Endothelial cell of hepatic sinusoid (primary cell): ENCODE measurements around the gene DNAL4.

ENCODE experiments used
- in situ Hi-C: cut with HindIII; loops from 2 replicates; pipeline ENCODE4 v1.10.0; 2017; ENCODE audit warnings: low sequenced_read_pairs

Gene DNAL4

DNA sequence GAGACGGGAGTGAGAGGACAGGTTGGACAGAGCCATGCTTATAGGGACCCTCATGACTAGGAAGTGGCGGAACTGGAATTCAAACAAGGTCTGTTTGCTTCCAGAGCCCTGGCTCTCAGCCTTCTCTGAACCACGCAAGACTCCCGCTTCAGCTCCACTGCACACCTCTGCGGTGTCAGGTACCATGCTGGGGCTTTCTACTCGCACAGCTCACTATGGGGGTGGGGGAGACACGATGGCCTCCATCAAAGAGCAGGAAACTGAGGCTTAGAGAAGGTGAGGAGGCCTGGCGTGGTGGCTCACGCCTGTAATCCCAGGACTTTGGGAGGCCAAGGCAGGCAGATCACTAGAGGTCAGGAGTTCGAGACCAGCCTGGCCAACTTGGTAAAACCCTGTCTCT is 52.4 kb downstream of the DNAL4 start:
- in situ Hi-C loops: no loop called here

DNA sequence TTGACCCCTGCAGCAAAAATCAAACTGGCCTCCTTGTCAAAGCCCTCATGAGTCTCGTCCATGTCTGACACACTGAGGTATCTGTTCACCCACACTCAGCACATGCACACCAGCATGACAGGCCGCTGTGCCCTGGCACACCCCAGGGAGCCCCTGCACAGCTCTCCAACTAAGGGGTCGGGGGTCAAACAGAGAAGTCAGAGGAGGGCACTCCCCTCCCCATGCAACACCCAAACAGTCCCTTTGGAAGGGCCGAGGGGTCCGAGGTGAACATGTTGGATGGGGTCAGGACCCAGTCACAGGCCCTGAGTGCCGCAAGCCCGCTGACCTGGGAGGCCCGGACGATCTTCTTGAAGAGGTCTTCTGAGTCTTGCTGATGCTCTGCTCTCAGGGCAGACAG is 52.8 kb downstream of the DNAL4 start:
- in situ Hi-C loops: no loop called here

DNA sequence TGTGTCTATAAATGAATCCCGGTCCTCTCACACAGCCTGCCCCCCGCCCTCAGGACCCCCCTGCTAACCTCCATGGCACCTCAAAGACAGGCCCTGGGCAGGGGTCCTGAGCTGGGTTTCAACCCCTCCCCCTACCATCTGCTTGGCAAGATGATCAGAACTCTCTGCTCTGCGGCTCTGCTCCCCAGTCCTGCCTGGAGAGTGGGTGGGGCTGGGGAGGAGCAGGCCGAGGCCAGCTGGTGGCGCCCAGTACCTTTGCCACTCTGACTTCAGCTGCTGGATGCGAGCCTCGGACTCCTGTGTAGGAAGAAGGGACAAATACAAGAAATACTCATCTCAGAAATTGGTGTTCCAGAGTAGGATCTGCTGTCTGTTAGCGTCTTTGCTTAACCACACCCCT is 53.2 kb downstream of the DNAL4 start:
- in situ Hi-C loops: no loop called here

DNA sequence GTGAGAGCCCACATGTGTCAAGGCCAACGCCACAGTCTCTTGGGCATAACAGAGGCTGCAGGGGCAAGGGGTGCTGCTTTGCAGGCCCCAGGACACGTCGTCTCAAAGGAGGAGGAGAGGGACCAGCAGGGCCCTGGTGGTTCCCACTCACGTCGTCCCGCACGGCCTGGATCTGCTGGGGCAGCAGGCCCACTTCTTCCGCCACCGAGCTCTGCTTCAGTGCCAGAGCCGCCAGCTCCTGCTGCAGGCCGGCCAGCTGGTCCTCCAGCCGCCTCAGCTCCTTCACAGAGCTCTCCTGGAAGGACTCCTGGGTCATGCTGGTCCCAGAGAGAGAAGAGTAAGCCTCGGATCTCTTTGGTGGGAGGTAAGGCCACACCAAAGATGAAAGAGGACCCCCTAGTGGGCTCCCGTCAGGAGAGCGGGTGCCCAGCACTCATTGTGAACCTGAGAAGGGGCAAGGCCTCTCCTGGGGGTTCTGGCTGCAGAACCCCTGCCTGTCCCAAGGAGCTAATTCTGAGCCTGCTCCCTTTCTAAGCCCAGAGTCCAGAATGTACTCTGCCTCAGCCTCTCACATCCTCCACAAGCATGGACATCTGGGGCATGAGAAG is 53.7 kb downstream of the DNAL4 start:
- in situ Hi-C loops: no loop called here

DNA sequence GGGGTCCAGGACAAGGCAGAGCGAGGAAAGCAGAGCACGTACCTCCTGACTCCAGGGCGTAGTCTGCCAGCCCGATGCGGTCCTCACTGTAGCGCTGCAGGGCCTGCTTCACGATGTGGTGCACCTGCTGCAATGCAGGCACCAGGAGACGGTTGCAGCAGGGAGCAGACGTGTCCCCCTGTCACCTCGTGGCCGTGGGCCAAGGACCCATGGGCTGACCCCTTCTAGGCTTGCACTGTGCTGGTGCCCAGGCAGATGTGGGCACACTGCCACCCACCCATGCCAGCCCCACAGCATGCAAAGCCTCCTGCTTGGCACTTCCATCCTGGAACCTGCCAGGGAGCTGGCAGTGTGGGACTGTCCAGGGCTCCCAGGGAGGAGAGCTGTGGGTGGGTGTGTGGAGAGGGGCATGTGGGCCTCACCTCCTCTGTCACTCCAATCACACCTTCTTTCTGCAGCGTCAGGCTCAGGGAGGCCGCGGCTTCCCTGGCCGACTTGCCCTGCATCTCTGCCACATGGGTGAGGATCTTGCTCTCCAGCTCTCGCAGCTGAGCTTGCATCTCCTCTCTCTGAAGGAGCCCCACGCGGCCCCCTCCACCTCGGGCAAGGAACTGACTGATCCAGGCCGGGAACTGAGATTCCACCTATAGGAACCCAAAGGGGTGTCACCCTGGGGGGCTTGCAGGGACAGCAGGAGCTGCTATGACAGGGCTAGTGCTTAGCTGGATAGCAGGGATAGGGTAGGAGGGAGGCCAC is 54.5 kb downstream of the DNAL4 start:
- in situ Hi-C loops: no loop called here

DNA sequence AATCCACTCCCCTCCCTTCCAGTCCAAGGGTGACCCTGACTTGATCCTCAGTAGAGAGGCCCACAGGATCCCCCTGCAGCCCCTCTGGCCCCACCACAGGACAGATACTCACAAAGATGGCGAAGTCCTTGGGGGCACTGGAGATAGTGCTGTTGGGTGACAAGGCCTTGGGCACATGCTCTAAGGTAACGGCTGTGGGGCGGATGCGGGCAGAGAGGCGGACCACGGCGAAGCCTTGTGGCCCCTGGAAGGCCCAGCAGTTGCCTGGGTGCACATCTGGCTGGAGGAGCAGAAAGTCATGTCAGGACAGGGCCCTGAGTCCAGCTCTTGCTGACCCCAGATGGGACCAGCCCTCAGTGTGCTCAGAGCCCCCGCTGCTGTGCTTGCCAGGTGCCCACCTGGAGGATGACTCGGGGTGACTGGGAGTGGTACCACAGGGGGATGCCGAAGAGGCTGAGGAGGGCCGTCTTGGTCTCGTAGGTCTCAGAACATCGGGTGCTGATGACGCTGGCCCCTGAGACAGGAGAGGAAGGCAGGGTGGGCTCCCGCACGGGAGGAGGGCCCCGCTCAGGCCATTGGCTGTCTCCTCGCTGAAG is 55.4 kb downstream of the DNAL4 start:
- in situ Hi-C loops: no loop called here

DNA sequence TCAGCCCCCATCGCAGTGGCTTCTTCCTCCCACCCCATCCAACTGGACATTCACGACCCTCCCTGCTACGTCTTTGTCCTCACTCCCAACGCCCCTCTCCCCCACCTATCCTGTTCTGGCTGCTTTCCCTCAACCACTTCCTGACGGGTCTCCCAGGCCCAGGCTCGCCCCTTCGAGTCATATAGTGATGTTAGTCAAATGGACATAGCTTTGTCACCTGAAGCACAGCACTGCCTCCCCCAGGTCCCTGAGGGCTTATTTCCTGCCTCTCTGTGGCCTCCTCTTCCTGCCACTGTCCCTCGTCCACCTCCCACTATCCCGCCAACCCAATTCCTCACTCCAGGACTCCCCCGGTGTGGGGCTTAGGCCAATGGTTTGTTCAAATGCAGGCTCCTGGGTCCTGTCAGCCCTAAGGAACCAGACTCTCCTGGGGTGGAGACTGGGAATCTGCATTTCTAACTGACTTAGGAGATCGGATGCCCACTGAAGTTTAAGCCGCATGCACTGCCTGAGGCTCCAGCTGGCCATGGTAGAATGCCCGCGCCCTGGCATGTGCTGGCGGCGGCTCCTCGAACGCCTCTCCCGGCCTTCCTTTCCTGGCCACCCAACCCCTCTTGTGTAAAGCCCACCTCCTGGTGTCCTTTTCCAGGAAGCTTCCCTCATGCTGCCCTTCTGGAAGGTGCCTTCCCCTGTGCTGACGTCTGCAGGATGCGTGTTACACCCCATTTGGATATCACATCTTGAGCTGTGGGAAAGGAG is 56.5 kb downstream of the DNAL4 start:
- in situ Hi-C loops: no loop called here

DNA sequence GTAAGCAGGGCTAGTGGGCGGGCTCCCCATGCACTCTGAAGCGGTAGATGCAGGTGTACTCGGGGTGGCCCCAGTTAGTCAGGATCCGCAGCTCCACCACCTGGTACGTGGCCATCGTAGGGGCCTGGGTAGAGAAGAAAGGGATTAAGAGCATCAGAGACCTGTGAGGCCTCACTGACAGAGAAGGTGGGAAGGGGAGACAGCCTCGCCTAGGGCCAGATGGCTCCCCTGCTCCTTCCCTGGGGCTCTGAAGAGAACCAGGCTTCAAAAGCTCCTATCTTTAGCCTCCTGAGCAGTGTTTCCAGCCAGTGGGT is 57.7 kb downstream of the DNAL4 start:
- in situ Hi-C loops: no loop called here

DNA sequence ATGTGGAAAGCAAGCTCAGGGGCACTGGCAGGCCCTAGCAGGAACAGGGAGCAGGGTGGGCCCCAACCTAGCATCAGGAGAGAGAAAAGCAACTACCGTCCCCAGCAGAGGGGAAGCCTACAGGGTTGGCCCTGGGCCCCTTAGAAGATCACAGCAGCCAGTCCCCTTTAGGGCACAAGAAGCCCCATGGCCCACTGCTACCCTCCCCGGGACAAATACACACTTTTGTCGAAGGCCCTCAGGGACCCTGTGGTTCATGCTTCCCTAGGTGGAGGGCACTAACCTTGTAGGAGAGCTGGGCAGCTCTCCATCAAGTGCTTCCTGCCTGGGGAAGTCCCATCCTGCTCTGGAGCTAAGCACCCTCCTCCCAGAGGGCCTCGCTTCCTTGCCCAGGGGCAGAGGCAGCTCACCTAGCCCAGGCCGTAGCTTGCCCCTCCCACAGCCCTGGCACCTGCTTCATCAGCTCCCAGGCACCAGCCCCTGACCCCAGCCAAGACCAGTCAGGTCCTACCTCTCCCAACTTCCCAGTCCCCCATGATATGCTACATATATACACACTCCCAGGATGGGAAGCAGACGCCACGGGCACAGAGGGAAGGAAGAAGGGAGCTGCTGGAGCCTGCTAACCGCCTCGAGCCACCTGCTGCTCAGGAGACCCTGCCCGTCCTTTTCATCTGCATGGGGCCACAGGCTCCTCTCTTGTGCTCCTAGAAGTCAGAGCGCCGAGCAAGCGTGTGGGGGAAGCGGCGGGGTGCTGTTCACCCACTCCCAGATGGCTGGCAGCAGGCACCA is 58.3 kb downstream of the DNAL4 start:
- in situ Hi-C loops: no loop called here

DNA sequence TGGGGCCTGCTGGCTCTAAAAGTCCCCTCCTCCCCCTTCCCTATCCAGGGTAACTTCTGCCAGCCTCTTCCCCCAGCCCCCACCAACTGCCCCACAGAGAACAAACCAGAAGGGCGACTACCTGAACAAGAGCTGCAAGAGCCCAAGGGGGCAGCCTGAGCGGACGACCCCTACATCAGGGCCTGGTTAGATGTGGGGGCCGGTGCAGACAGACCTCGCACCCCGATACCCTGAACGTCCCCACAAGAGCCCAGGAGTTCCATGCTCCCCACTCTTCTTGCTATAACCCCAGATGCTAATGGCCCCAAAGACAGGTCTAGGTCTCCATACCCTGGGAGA is 58.8 kb downstream of the DNAL4 start:
- in situ Hi-C loops: no loop called here

DNA sequence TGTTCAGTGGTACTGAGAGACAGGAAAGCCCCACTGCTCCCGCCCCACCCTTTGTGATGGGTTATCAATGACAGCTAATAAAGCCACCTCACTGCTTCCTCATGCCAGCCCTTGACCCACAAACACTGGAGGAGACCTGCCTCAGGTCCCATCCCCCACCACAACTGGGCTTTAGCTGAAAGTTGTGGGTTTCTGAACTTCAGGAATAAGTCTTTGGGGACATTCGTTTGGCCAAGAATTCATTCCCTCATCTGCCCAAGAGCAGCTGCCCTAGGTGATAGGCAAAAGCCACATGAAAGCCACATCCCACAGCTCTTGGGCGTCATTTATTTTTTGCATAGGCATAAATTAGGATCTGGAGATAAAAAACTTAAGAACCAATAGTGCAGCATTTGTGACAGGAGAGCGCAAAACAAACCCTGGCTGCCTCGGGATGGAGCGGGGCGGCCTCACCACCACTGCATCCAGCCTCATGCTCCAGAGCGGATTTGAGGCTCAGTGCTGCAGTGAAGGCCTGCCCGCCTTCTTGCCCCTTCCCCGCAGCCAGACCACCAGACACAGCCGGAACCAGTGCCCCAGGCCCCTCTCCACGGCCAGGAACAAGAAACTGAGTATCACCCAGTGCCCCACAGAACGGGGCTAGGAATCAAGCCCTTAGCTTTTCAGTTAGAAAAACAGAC is 59.4 kb downstream of the DNAL4 start:
- in situ Hi-C loops: no loop called here

DNA sequence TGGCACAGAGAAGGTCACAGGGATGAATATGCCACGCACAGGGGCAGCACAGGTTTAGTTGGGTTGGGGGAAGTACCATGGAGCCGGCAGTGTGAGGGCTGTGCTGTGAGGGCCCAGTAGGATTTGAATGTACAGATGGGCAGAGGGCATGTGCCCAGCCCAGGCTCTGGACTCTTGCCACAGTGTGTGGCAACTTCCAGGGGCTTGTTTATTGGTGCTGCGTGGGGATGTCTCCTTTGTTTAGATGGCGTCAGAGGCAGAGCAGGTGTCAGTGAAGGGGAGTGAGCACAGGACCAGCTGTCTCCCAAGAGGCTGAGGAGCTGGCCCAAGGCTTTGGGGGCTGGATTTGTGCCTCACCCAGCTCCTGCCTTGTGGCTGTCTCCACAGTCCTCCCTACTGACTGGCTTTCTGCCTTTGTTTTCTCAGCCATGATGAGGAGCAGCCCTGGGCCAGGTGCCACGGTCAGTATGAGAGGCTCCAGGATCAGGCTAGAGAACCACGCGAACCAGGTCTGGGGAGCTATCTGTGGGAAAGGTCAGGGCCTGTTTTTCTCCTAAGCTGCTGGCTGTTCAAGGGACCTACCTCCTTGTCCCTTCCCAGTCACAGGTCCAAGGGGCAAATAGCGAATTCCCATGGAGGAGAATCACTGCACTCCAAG is 60.1 kb downstream of the DNAL4 start:
- in situ Hi-C loops: no loop called here

DNA sequence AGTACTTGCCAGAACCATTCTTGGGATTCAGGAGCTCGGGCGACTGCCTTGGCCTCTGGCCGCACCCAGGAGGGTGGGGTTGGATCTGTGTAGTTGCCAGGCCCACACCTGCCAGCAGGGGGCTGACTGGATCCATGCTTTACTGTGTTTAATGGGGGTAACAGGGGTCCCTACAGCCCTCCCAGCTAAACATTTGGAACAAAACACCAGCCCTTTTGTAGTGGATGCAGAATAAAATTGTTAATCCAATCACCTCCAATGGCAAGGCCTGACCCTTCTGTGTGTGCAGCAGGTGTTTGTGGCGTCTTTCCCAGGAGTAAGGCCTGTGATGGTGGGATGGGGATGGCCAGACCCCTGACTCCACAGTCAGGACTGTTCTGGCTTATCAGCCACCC is 60.6 kb downstream of the DNAL4 start:
- in situ Hi-C loops: no loop called here

DNA sequence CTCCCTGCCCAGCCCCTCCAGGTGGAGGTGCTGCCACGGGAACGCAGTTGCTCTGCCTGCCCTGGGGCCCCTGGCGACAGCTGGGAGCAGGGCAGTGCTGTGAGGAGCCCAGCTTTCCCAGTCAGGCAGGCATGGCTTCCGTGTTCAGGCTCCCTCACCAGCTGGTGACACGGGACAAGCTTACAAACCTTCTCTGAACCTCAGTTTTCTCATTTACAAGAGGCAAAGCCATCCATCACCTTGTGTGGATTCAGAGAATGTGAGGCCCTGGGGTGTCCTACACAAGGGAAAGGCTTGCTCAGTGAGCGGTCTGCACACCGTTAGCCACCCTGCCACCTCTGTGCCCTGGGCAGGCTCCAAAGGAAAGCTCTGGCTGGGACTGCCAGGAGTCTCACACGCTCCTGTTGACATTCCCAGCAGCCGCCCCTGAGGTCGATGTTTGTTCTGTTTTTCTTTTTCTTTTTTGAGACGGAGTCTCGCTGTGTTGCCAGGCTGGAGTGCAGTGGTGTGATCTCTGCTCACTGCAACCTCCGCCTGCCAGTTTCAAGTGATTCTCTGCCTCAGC is 61.6 kb downstream of the DNAL4 start:
- in situ Hi-C loops: no loop called here

DNA sequence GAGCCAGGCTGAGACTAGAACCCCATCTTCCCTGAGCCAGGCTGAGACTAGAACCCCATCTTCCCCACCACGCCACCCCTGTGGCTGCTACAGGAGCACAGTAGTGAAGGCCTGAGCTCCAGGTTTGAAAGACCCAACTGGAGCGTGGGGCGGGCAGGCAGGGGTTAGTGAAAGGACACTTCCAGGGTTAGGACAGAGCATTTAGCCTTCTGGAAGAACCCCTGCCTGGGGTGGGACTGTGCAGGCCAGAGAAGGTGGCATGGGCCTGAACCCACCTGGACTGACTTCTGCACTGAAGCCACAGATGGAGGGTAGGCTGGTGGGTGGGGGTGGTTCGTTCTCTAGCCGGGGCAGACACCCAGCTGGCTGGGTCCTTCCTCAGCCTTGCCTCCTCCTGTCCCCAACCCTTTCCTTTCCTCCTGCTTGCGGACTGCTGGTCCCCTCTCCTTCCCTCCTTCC is 62.2 kb downstream of the DNAL4 start:
- in situ Hi-C loops: no loop called here

DNA sequence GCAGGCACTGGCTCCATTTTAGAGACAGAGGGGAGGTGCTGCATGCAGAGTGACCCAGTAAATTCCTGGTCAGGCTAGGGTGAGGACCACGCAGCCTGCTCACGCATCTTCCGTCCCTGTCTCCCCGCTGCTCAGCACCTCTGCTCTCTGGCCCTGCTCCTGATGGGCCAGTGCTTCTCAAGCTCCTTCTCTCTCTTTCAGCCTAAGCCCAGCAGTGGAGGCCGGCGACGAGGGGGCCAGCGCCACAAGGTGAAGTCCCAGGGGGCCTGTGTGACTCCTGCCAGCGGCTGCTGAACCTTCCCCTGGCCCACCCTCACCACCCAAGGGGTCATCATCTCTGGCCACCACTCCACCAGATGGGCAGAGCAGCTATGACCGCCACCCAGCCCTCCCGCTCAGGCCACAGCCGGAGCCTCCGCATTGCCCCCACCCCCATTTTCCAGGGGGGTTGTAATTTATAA is 63.5 kb downstream of the DNAL4 start:
- in situ Hi-C loops: no loop called here

DNA sequence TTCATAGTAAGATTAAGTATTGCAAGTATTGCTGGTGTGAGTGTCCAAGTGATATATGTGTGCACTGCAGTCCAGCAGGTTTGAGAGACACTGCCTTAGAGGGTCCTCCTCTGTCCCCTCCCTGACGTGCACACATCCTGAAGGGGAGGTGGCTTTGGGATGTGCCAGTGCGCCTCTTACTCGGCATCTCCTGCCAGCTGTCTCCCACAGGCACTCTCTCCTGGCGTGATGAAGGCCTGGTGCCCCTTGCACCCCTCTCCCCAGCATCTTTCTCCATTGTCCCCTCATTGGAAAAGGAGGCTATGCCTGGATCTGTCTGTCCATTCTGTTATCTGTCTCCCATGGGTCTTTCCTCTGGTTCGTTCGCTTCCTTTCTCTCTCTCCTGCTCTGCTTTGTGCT is 64.0 kb downstream of the DNAL4 start:
- in situ Hi-C loops: no loop called here

DNA sequence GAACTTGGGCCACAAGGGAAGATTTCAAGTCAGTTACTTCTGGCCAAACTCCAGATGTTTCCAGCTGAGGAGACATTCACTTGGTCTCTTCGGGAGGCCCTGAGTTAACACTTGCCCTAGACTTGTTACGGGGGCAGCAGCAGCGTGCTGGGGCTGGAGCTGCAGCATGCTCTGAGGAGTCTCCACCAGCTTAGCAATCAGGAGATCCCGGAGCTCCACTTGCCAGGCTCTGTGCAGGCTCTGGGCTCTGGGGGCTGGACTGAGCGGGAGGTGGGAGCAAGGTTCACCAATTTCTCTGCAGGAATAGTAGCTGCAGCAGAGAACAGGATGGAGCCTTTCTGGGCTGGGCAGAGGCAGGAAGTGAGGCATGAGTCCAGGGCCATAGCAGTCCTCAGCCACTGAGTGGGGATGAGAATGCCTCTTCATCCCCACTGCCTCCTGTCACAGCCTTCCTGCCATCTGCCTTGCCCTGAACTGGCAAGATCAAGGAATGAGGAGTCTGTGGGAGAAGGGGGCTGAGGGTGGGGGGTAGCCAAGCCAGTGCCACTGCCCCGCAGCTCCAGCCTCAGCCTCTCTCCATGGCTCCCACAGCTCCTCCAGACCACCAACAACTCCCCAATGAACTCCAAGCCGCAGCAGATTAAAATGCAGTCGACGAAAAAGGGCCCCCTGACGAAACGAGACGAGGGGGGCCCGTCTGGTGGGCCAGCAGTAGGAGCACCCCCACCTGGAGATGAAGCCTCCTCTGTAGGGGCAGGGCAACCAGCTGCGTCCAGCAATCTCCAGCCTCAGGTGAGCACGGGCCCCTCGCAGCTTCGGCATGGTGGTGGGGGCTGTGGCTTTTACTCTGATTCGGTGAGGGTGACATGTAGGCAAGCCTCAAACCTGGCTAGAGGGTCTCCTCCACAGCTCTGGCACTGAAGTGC is 64.8 kb downstream of the DNAL4 start:
- in situ Hi-C loops: no loop called here
